HG03175 (cell line): ENCODE results near the gene NFS1.

Experiments
- ATAC-seq: cut with Tn5 transposase; IDR thresholded peaks from one replicate; pipeline ENCODE4 v1.9.1; 2021; ENCODE audit warnings: mild to moderate bottlenecking, moderate library complexity; ENCODE audit not compliant: unreplicated experiment

The NFS1 gene

GRCh38 chr20:35680452-35681183, 18.5 kb downstream of the NFS1 start:
- no peak for ATAC-seq

- ATAC-seq, result no peak
Observed at GRCh38 chr20:35674921-35675320, 24.2 kb downstream of the NFS1 start.

- ATAC-seq, result no peak
Observed at GRCh38 chr20:35673884-35674283, 25.3 kb downstream of the NFS1 start.

GRCh38 chr20:35669681-35670080, 29.5 kb downstream of the NFS1 start:
- ATAC-seq, result no peak

GRCh38 chr20:35669221-35669620, 29.9 kb downstream of the NFS1 start:
- no peak for ATAC-seq

- ATAC-seq, result no peak
Observed at GRCh38 chr20:35665949-35666288, 33.2 kb downstream of the NFS1 start.

GRCh38 chr20:35664466-35665206, 34.5 kb downstream of the NFS1 start, which contains the start of the genes CPNE1 and RBM12:
TSS of gene CPNE1 (minus strand) at chr20:35664900. CDS start at chr20:35632923, 31,977 bp downstream.
TSS of gene RBM12 (minus strand) at chr20:35664900. CDS start at chr20:35655322, 9,578 bp downstream.
- ATAC-seq, result peak; percentile 85

GRCh38 chr20:35663516-35664465, 35.4 kb downstream of the NFS1 start:
- peak; percentile 38 for ATAC-seq

- ATAC-seq, result no peak
Observed at GRCh38 chr20:35662551-35662950, 36.6 kb downstream of the NFS1 start.

GRCh38 chr20:35661908-35662307, 37.2 kb downstream of the NFS1 start:
- ATAC-seq, result no peak

GRCh38 chr20:35661053-35661452, 38.1 kb downstream of the NFS1 start:
- no peak for ATAC-seq

GRCh38 chr20:35660122-35660937, 38.8 kb downstream of the NFS1 start:
- no peak for ATAC-seq

- no peak for ATAC-seq
Observed at GRCh38 chr20:35657271-35657670, 41.9 kb downstream of the NFS1 start.

GRCh38 chr20:35654415-35654814, 44.7 kb downstream of the NFS1 start:
- no peak for ATAC-seq

- no peak for ATAC-seq
Observed at GRCh38 chr20:35653893-35654292, 45.3 kb downstream of the NFS1 start.

- no peak for ATAC-seq
Observed at GRCh38 chr20:35653430-35653734, 45.8 kb downstream of the NFS1 start.

GRCh38 chr20:35652641-35653429, 46.3 kb downstream of the NFS1 start:
- no peak for ATAC-seq

- ATAC-seq, result no peak
Observed at GRCh38 chr20:35651958-35652357, 47.2 kb downstream of the NFS1 start.

GRCh38 chr20:35650632-35651031, 48.5 kb downstream of the NFS1 start:
- no peak for ATAC-seq

- ATAC-seq, result no peak
Observed at GRCh38 chr20:35648836-35649235, 50.3 kb downstream of the NFS1 start.
